ENCODE measurements around the gene EVC2.

Gene EVC2

DNA sequence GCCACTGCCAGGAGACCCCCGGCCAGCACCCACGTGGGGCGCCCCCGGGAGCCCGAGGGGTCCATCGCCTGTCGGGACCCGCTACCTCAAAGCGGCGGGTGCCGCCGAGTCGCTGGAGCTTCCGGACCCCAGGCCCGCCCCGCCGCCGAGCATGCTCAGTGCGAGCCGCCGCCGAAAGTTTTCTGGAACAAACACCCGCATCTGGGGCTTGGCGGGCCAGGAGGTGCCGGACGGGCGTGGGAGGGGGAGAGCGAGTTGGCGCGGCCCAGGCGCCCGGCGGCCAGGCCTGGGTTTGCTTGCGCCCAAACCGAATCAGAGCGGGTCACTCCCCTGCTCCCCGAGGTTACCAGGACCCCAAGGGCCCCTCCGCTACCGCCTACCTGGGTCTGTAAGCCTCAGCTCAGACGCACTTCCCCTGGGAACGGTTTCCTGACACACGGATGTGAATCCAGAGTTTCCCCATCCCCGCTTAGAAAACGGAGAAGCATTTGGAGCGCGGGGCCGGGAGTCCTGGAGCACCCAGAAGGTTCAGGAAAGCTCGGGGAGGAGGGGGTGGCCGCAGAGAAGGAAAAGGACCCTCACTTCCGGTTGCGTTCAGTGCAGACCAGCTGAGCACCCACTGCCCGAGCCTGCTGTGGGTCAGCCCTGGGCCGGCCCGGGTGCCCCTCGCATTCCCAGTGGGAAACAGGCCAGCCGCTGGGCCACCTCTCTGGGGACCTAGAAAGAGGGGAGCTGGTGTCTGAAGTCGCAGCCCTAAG lies at the start of gene EVC2:
EVC2 (minus strand) TSS at position 111 of the 758 bp plus-strand sequence; CDS start at position 65, 46 bp downstream.
- no peak for DNase-seq (ENCODE audit: low spot score)

GRCh38 chr4:5757954-5758353 lies 49.6 kb upstream of the EVC2 start:
- no peak for DNase-seq (ENCODE audit: low spot score)

DNA sequence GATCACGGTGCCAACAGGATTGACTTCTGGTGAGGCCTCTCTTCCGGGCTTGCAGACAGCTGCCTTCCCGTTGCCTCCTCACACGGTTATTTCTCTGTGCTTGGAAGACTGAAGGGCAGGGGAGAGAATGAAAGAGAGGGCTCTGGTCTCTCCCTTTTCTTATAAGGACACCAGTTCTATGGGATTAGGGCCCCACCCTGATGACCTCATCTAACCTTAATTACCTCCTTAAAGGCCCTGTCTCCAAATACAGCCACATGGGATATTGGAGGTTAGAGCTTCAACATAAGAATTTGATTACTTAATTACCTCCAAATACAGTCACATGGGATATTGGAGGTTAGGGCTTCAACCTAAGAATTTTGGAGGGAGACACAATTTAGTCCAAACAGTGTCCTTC lies 49.2 kb upstream of the EVC2 start:
- no peak for DNase-seq (ENCODE audit: low spot score)

GRCh38 chr4:5757091-5757490 lies 48.7 kb upstream of the EVC2 start:
- DNase-seq (ENCODE audit: low spot score): no peak

DNA sequence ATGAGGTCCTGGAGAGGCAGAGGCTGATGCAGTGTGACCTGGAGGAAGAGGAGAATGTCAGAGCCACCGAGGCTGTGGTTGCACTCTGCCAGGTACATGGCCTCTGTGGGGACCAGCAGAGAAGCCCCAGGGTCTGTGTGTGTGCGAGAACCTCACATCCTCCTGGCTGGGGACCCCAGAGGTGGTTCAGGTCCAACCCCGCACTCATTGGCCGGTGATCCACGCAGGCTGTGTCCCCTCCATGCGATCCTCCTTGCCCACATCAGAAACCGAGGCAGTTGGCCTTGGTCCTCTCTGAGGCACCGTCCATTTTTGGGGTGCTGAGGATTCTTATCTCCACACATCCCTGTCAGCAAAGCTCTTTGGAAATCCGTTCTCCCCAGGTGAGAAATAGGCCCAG lies 47.9 kb upstream of the EVC2 start:
- no peak for DNase-seq (ENCODE audit: low spot score)

DNA sequence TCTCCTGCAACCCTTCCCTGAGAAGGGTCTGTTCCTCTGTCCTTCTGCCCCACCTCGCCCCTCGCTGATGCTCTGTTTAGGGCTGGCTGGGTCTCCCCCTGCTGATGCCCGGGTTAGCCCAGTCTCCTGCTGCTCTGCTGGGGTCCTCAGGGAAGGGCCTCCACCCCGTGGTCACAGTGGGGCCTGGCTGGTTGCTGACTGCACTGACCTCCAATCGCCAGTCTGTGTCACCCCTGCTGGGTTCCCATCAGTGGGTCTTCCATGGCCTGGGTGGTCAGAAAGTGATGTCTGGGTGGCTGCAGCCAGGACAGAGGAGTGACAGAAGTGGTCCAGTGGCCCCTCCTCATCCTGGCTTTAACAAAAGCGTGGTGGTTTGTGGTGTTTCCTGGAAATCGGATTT lies 47.3 kb upstream of the EVC2 start:
- no peak for DNase-seq (ENCODE audit: low spot score)

DNA sequence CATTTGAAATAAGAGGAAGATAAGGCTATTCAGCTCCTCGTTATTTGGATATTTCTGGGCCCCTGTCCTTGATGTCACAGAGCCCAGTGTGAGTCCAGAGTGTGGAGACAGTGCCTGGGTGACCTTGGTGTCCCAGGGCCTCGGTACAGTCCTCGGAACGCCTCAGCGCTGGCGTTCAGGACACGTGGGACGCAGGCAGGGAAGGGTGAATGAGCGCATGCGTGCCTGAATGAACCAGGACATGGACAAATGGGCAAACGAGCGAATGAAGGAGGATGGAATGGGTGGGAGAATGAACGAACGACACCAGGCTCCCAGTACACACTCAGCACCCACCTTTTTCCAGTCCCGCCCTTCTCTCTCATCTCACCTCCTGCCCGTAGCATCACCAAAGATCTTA lies 46.8 kb upstream of the EVC2 start:
- no peak for DNase-seq (ENCODE audit: low spot score)

DNA sequence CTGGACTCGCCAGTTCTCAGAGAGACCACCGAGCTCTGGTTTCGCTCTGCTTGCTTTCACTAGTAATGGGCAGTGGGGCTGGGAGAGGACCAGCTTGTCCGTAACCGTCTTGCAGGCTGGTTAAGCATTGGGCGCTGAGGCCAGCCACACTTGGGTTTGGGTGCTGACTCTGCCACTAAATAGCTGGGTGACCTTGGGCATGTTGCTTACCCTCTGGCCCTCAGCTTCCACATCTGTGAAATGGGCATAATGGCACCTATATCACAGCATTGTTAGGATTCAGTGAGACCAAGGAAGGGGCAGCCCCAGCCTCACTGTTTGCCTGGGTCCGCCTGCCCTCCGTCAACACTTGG lies 46.1 kb upstream of the EVC2 start:
- DNase-seq (ENCODE audit: low spot score): no peak

DNA sequence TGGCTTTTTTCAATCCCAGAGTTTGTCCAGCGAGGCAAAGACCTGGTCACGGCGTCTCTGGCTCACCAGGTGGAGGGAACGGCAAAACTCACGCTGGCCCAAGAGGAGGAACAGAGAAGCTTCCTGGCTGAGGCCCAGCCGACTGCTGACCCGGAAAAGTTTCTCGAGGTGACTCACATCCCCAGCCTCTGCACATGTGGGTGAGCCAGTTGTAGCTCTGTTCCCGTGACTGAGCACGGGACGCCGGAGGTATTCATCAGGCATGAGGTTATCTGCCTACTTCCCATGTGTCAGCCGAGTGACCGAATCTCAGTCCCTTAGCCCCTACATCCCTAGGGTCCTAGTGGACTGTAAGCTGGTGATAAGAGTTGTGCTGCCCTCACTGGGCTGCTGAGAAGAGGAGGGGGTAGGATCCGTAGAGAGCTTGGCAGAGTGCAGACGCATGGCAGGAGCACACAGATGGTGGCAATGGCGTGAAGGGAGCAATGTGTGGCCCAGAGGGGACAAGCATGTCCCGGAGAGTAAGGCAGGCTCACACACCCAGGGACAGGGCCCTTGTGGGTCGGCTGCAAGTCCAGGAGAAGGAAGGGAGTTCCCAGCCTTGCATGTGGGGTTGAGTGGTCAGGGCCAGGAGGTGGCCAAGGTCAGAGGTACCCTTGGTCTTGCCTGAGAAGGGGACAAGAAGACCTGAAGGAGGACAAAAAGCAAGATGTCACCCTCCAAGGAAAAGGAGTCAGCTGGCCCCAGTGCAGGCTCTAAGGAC lies 45.6 kb upstream of the EVC2 start:
- no peak for DNase-seq (ENCODE audit: low spot score)

- no peak for DNase-seq (ENCODE audit: low spot score)
Observed at GRCh38 chr4:5753366-5753765, 45.0 kb upstream of the EVC2 start.

GRCh38 chr4:5752376-5753184 lies 44.2 kb upstream of the EVC2 start:
- peak; percentile 69 for DNase-seq (ENCODE audit: low spot score)

GRCh38 chr4:5751666-5752375 lies 43.5 kb upstream of the EVC2 start:
- DNase-seq (ENCODE audit: low spot score): no peak

DNA sequence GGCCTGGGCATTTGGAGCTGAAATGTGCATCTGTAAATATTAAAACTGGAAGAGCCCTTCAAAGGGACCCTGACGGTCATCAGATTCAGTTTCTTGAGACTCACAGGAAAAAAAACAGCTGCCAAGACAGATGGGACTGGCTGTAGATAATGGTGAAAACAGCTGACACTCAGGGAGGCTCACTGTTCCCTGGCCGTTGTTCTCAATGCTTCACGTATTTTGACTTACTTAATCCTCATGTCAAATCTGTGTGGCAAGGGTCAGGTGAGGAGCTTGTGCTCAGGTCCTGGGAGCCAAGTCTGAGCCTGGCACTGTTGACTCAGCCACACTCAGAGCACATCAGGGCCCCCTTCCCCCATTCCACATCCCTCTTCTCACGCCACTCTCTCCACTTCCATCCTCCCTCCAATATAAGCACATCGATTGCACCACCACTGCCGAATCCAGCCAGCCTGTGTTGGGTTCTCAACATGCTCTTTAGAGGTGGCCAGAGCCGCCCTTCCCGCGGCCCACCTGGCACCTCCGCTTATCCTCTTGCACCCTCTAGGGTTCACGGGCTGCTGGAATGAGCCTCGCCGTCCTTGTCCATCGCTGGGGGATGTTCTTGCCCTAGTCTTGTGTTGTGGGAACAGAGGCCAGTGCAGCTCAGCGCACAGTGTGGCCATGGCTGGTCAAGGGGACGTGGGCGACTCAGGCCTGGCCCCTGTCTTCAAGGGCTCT lies 42.7 kb upstream of the EVC2 start:
- no peak for DNase-seq (ENCODE audit: low spot score)

DNA sequence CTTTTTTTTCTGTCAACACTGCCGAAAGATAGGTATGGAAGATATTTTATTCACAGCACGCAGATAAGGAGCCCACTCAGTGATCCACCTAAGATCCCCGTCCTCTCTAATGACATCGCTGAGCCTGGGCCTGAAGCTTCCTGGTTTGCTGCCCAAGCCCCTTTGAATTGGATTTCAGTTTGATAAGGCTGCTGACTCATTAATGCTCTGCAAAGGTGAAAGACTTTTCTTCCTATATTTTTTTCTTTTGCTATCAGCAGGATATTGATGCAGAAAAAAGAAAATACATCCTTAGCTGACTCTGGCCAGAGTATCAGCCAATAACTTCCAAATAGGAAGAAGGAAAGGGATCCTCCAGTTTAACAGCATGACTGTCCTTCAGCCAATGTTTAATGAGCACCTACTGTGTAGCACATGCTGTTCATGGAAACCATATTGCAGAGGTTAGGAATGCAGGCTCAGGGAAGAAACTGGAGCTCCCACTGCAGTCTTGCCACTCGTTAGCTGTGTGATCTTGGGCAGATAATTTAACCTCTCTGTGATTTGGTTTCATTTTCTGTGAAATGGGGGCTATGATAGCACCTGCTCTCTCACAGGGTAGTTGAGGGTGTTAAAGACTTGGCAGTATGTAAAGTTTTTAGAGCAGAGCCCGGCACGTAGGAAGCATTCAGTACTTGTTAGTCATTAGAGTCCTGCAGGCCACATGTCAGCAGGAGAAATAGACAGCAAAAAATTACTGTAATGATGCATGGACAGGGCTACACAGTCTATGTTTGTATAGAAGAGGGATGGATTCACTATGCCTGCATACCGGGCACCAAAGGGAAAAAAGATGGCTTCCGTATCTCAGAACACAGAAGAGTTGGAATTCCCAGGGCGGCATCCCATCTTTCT lies 41.9 kb upstream of the EVC2 start:
- DNase-seq (ENCODE audit: low spot score): no peak

DNA sequence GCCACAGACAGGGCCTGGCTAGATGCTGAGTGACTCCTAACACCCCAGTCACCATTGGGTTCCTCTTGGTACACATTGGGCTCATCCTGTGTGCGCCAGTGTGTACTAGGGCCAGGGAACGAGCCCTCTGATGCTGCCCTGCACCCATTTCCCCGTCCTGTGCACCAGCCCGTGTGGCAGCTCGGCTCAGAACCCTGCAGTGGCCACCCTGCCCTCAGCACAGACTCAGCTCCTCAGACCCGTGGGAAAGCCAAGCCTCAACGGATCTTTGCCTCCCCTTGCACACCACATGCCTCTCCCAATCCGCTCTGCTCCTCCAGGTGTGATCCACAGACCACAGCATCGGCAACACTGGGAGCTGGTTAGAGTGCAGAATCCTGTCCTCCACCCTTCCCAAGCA lies 41.2 kb upstream of the EVC2 start:
- DNase-seq (ENCODE audit: low spot score): no peak

- DNase-seq (ENCODE audit: low spot score): no peak
Observed at GRCh38 chr4:5747738-5748375, 39.5 kb upstream of the EVC2 start.

DNA sequence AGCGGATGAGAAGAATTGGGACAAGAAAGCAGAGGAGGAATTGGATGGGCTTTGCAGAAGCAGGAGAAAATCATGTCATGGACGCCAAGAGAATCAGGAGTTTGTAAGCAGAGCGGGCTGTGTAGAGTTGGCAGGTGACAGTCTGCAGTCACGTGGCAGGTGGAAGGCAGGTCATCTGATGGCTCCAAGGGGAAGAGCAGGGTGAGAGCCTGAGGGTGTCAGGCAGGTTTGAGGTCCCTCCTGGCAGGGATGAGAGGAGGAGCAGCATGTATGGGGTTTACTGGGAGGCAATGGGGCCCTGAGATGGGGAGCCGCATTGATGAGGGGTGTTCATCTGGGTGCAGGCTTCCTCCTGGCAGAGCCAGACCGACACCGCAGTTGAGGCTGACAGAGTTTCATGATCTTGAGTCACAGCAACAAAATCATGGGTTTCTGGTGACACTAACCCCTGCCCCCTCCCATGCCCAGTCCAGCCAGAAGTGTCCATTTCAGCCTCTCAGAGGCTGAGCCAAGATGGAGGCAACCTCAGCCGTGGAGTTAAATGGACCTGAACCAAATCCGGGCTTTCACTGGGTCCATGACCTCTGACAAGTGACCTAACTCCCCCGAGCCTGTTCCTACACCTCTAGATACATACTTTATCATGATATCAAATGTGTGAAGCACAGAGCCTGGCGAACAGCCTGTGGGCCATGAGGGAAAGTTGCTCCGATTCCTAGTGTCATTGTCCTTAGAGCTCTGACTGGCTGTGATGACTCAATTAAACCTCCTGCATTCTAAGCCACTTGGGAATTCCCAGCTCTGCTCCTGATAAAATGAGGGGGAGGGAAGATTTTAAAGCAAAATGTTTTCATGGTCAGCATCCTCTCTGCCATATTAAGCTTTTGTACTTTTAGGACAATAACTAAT lies 38.7 kb upstream of the EVC2 start:
- DNase-seq (ENCODE audit: low spot score): no peak

DNA sequence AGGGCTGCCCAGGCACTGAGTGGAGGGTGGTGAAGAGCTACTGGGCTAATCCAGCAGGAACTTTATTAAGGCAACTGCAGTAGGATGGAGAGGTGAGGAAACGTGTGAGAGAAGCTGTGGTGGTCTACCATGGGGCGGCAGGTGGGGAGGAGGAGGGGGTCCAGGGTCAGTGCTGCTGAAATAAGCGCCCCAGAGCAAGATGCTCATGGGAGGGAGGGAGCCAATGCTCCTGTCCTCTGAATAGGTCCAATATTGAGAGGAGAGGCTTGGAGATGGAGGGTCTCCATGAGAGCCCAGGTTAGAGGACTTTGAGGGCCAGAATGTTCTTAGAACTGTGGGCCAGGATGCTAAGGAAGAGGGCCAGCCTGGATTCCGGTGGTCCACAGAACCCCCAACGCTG lies 37.9 kb upstream of the EVC2 start:
- DNase-seq (ENCODE audit: low spot score): no peak

- no peak for DNase-seq (ENCODE audit: low spot score)
Observed at GRCh38 chr4:5742968-5743367, 34.6 kb upstream of the EVC2 start.

All from D341Med (cell line).